GM23338 (cell line): ENCODE data around the gene RGS3. TPM values are rescaled to one million over a fixed set of nuclear protein-coding genes. Genes with fewer than 3 reads are reported as not detected.

Source experiments
- ATAC-seq: fragments of 200-7000 bp; cut with Tn5 transposase; 3 replicates; pipeline ENCODE4 v1.9.1; 2020
- DNase-seq: peaks from one replicate; pipeline ENCODE4 v3.0.0-alpha.2; 2015; ENCODE audit warnings: low spot score
- H2AFZ ChIP-seq: fragments of 200-600 bp; sonication (generic); 2 replicates; pipeline ENCODE4 v1.8.0; 2016; ENCODE audit warnings: antibody characterized with exemption, mild to moderate bottlenecking, moderate library complexity
- H3F3A ChIP-seq: fragments of 200-600 bp; sonication (generic); replicated peaks from 2 replicates; pipeline ENCODE4 v1.8.0; 2017; ENCODE audit warnings: antibody characterized with exemption, mixed run types, low read depth
- H3K27ac ChIP-seq: fragments of 200-600 bp; sonication (generic); 2 replicates; pipeline ENCODE4 v1.6.1; 2016; ENCODE audit warnings: low read depth
- H3K27me3 ChIP-seq: fragments of 200-600 bp; sonication (generic); 2 replicates; pipeline ENCODE4 v1.8.0; 2016; ENCODE audit warnings: mild to moderate bottlenecking, mixed run types, moderate library complexity; ENCODE audit not compliant: insufficient read depth
- H3K36me3 ChIP-seq: fragments of 200-600 bp; sonication (generic); 2 replicates; pipeline ENCODE4 v1.8.0; 2016; ENCODE audit warnings: mild to moderate bottlenecking; ENCODE audit not compliant: insufficient read depth
- H3K4me1 ChIP-seq: fragments of 200-600 bp; sonication (generic); 2 replicates; pipeline ENCODE4 v1.8.0; 2016; ENCODE audit warnings: mild to moderate bottlenecking, moderate library complexity; ENCODE audit not compliant: insufficient read depth
- H3K4me2 ChIP-seq: fragments of 200-600 bp; sonication (generic); 2 replicates; pipeline ENCODE4 v1.7.1; 2017; ENCODE audit warnings: mixed run types
- H3K4me3 ChIP-seq: fragments of 200-600 bp; sonication (generic); 2 replicates; pipeline ENCODE4 v1.6.1; 2016; ENCODE audit warnings: mixed run types
- H3K79me2 ChIP-seq: fragments of 200-600 bp; sonication (generic); replicated peaks from 2 replicates; pipeline ENCODE4 v1.8.0; 2017; ENCODE audit warnings: mild to moderate bottlenecking; ENCODE audit not compliant: insufficient read depth
- H3K9me2 ChIP-seq: fragments of 200-600 bp; sonication (generic); 2 replicates; pipeline ENCODE4 v1.8.0; 2017; ENCODE audit not compliant: insufficient read depth
- H4K20me1 ChIP-seq: fragments of 200-600 bp; sonication (generic); replicated peaks from 2 replicates; pipeline ENCODE4 v1.8.0; 2017; ENCODE audit warnings: mild to moderate bottlenecking; ENCODE audit not compliant: insufficient read depth
- H3K27ac Mint-ChIP-seq: 2 replicates; pipeline ENCODE4 v1.8.0; 2020; ENCODE audit warnings: inconsistent platforms, mild to moderate bottlenecking, moderate library complexity, mixed read lengths
- H3K27me3 Mint-ChIP-seq: 3 replicates; pipeline ENCODE4 v1.8.0; 2022; ENCODE audit warnings: low read depth, mild to moderate bottlenecking, moderate library complexity, mixed read lengths, inconsistent platforms; ENCODE audit not compliant: insufficient read depth, poor library complexity
- H3K36me3 Mint-ChIP-seq: 3 replicates; pipeline ENCODE4 v1.8.0; 2021; ENCODE audit warnings: low read depth, mild to moderate bottlenecking, inconsistent platforms, moderate library complexity, mixed read lengths
- H3K4me1 Mint-ChIP-seq: 3 replicates; pipeline ENCODE4 v1.8.0; 2020; ENCODE audit warnings: mild to moderate bottlenecking, inconsistent platforms, mixed read lengths
- H3K4me3 Mint-ChIP-seq: 3 replicates; pipeline ENCODE4 v1.8.0; 2021; ENCODE audit warnings: moderate library complexity, mild to moderate bottlenecking, inconsistent platforms, mixed read lengths
- H3K9me3 Mint-ChIP-seq: 3 replicates; pipeline ENCODE4 v1.8.0; 2020; ENCODE audit warnings: moderate library complexity, mild to moderate bottlenecking, inconsistent platforms, mixed read lengths
- CREB1 ChIP-seq: fragments of 250-450 bp; sonication (Bioruptor Pico); IDR thresholded peaks from 2 replicates; pipeline ENCODE4 v1.5.0; 2020; ENCODE audit warnings: low read depth, mild to moderate bottlenecking, moderate library complexity
- CTCF ChIP-seq, 2 experiments: fragments of 200-600 bp in 1 of 2; sonication (generic) in 1 of 2; conservative IDR thresholded peaks; 2 replicates each; pipeline versions ENCODE4 v1.5.1 to v1.6.1; 2016 to 2017; ENCODE audit warnings: antibody characterized with exemption in 2 of 2, low read depth in 2 of 2, mild to moderate bottlenecking in 2 of 2, moderate library complexity in 1 of 2
- ETS1 ChIP-seq: IDR thresholded peaks from 2 replicates; pipeline ENCODE4 v1.6.1; 2016; ENCODE audit warnings: antibody characterized with exemption
- EZH2 ChIP-seq: fragments of 200-600 bp; sonication (generic); IDR thresholded peaks from one replicate; pipeline ENCODE4 v1.8.0; 2017; ENCODE audit warnings: antibody characterized with exemption, mild to moderate bottlenecking, low read depth; ENCODE audit not compliant: unreplicated experiment
- EZH2phosphoT487 ChIP-seq: fragments of 200-600 bp; sonication (generic); IDR thresholded peaks from one replicate; pipeline ENCODE4 v1.8.1; 2018; ENCODE audit warnings: antibody characterized with exemption; ENCODE audit not compliant: unreplicated experiment
- NANOG ChIP-seq: IDR thresholded peaks from 2 replicates; pipeline ENCODE4 v1.6.1; 2016; ENCODE audit warnings: antibody characterized with exemption, borderline replicate concordance
- POLR2AphosphoS5 ChIP-seq: IDR thresholded peaks from 2 replicates; pipeline ENCODE4 v1.6.1; 2016; ENCODE audit warnings: antibody characterized with exemption, low read depth
- REST ChIP-seq: IDR thresholded peaks from one replicate; pipeline ENCODE4 v1.6.1; 2018; ENCODE audit warnings: antibody characterized with exemption; ENCODE audit not compliant: unreplicated experiment
- STAT1 ChIP-seq: IDR thresholded peaks from one replicate; pipeline ENCODE4 v1.6.1; 2016; ENCODE audit warnings: antibody characterized with exemption; ENCODE audit not compliant: unreplicated experiment
- ZNF462 ChIP-seq: fragments of 250-450 bp; sonication (Bioruptor Pico); IDR thresholded peaks from 2 replicates; pipeline ENCODE4 v1.5.0; 2020; ENCODE audit warnings: mild to moderate bottlenecking, moderate library complexity
- polyA plus RNA-seq: library from polyadenylated mRNA; unstranded; fragments of >200 nt; fragmentation: Nextera tagmentation; extraction: Ambion mirVana; gene quantifications from 2 replicates; pipeline ENCODE4 v1.2.1, GENCODE V29; 2016
- total RNA-seq: library from RNA; depleted of rRNA; stranded (reverse); fragments of >200 nt; shearing (Covaris generic); gene quantifications from 2 replicates; pipeline ENCODE4 v1.2.3, GENCODE V29; 2014

The RGS3 gene
- total and polyA plus RNA-seq, 2 experiments from 2014 or later: 14.2 to 24.3 TPM

GRCh38 chr9:113598883-113599282 lies 135.4 kb downstream of the RGS3 start (continued):
- TF ChIP-seq REST: no peak
- TF ChIP-seq NANOG: no peak
- no peak for TF ChIP-seq EZH2
- no peak for TF ChIP-seq ETS1
- no peak for TF ChIP-seq POLR2AphosphoS5
- TF ChIP-seq CTCF (conservative IDR thresholded peaks at IDR 0.05; ENCODE audit: low read depth in 2 of 2): no peak
- TF ChIP-seq EZH2phosphoT487: no peak
- no peak for TF ChIP-seq STAT1
- TF ChIP-seq CREB1 (CRISPR knock-in tag): no peak

- DNase-seq: peak; percentile 68
- no peak overlapping the region for H3K27ac Mint-ChIP-seq
- no peak overlapping the region for H3K4me2 ChIP-seq
- TF ChIP-seq EZH2 (no peak), EZH2phosphoT487 (no peak), CREB1 (CRISPR knock-in tag) (no peak), STAT1 (no peak), ZNF462 (CRISPR knock-in tag) (no peak)
Observed at GRCh38 chr9:113599646-113600022, 136.1 kb downstream of the RGS3 start.

More at GRCh38 chr9:113599646-113600022, 136.1 kb downstream of the RGS3 start:
- H3K9me2 ChIP-seq: no peaks in the 10 kb centered on the region
- Mint-ChIP-seq H3K4me1 (peaks cover 44% of the 10 kb centered on the region), H3K36me3 (peaks cover 15% of the 10 kb centered on the region), H3K9me3 (no peaks in the 10 kb centered on the region), H3K4me3 (no peak overlapping the region), H3K27me3 (peaks cover 7% of the 10 kb centered on the region)
- no peaks in the 10 kb centered on the region for H4K20me1 ChIP-seq
- H3K27me3 ChIP-seq: no peaks in the 10 kb centered on the region
- 0 out of 2 replicates have a peak, but pooled peaks cover 4% of the 10 kb centered on the region for H3F3A ChIP-seq
- no peak overlapping the region for H3K27ac ChIP-seq
- no peak overlapping the region for H2AFZ ChIP-seq
- H3K79me2 ChIP-seq: no peaks in the 10 kb centered on the region
- H3K4me3 ChIP-seq: no peak overlapping the region
- ATAC-seq: no peak
- peaks cover 20% of the 10 kb centered on the region for H3K4me1 ChIP-seq
- H3K36me3 ChIP-seq: no peaks in the 10 kb centered on the region; the same call in 1 of the 2 replicates
